Right lobe of liver (tissue), 4 donors: ENCODE measurements around the gene CACNG1.

ENCODE experiments used
- POLR2A ChIP-seq: fragments of 450-650 bp; IDR thresholded peaks from one replicate; pipeline ENCODE4 v1.6.1; 2017; ENCODE audit warnings: antibody characterized with exemption, mild to moderate bottlenecking
- TF ChIP-seq, protein P1 (sequence below), 4 donors: fragments of 200-600 bp in 3 of 4; fragments of 450-650 bp in 1 of 4; IDR thresholded peaks; one replicate each; pipeline versions ENCODE4 v1.5.1 to v1.8.0; 2016 to 2022; ENCODE audit warnings: antibody characterized with exemption in 4 of 4, mild to moderate bottlenecking in 2 of 4
- donor health status: DM: no; HTN: no; CAD: no.
- donor health status: DM: no; HTN: no; CAD: no.
- donor health status: DM: no; HTN: yes; CAD: no.

DNA sequence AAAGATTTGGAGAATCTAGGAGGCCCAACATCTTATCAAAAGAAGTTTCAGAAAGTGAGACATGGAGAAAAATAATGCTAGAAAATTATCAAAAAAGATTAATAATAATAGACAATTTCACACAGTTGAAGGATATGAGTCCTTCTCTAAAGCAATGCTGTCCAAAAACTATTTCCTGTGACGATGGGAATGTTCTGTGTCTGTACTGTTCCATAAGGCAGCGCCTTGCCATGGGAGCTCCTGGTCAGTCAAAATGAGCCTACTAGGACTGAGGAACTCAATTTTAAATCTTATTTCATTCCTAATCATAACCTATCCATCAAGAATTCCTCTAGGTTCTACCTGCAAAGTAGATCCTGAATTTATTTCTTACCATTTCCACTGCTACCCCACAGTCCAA, 49.0 kb downstream of the CACNG1 start:
- TF ChIP-seq, protein P1, sequence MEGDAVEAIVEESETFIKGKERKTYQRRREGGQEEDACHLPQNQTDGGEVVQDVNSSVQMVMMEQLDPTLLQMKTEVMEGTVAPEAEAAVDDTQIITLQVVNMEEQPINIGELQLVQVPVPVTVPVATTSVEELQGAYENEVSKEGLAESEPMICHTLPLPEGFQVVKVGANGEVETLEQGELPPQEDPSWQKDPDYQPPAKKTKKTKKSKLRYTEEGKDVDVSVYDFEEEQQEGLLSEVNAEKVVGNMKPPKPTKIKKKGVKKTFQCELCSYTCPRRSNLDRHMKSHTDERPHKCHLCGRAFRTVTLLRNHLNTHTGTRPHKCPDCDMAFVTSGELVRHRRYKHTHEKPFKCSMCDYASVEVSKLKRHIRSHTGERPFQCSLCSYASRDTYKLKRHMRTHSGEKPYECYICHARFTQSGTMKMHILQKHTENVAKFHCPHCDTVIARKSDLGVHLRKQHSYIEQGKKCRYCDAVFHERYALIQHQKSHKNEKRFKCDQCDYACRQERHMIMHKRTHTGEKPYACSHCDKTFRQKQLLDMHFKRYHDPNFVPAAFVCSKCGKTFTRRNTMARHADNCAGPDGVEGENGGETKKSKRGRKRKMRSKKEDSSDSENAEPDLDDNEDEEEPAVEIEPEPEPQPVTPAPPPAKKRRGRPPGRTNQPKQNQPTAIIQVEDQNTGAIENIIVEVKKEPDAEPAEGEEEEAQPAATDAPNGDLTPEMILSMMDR (IDR thresholded peaks at IDR 0.05), result no peak
- TF ChIP-seq POLR2A, result no peak
